Measurements from ENCODE around the gene CDH4.

DNA sequence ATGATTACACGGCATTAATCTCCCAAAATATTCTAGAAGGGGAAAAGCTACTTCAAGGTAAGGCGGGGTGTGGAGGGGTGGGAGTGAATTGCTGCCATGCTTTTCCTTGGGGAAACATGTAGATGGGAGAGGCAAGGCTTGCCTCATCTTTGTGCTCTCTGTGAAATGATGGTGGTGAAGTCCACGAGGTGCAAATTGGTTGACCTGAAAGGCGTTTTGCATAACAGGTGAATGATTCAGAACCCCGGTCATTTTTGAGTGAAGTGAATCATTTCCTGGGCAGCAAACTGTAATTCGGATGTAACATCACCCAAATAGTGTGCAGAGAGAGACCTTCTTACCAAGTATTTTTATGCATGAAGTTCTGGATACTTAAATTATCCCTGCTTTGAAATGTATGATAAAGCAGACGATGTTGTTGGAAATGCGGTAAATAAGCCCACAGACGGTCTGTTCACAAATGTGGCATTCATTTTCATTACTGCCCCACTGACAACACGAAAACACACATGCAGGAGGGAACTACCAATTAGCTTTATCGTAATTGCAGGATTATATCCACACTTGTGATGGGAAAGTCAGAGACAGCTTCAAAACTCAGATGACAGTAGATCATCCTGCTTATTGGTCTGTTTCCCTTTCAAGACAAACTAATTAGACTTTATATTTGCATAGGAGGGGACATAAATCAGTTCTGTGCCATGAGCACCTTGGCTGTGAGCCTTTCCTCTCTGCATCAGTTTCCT lies 3.0 kb downstream of the CDH4 start:
- TF ChIP-seq, protein P1, sequence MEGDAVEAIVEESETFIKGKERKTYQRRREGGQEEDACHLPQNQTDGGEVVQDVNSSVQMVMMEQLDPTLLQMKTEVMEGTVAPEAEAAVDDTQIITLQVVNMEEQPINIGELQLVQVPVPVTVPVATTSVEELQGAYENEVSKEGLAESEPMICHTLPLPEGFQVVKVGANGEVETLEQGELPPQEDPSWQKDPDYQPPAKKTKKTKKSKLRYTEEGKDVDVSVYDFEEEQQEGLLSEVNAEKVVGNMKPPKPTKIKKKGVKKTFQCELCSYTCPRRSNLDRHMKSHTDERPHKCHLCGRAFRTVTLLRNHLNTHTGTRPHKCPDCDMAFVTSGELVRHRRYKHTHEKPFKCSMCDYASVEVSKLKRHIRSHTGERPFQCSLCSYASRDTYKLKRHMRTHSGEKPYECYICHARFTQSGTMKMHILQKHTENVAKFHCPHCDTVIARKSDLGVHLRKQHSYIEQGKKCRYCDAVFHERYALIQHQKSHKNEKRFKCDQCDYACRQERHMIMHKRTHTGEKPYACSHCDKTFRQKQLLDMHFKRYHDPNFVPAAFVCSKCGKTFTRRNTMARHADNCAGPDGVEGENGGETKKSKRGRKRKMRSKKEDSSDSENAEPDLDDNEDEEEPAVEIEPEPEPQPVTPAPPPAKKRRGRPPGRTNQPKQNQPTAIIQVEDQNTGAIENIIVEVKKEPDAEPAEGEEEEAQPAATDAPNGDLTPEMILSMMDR (IDR thresholded peaks at IDR 0.05) = no peak
- TF ChIP-seq POLR2A (IDR thresholded peaks at IDR 0.05) = no peak
